ENCODE measurements around the gene PEA15. TPM values are rescaled to one million over a fixed set of nuclear protein-coding genes. Genes with fewer than 3 reads are reported as not detected.

The PEA15 gene
- total RNA-seq, 1 experiment from 2014 or later, result 183 TPM

GRCh38 chr1:160162931-160163330 lies 42.3 kb upstream of the PEA15 start:
- no peak for DNase-seq (ENCODE audit: unreplicated experiment)
- Mint-ChIP-seq H3K4me1 (ENCODE audit: insufficient read depth, unreplicated experiment) (no peaks in the 10 kb centered on the region), H3K4me3 (ENCODE audit: unreplicated experiment) (no peak overlapping the region), H3K27me3 (ENCODE audit: insufficient read depth, unreplicated experiment) (peaks cover 32% of the 10 kb centered on the region), H3K27ac (ENCODE audit: low read depth, unreplicated experiment) (no peak overlapping the region), H3K9me3 (ENCODE audit: unreplicated experiment) (no peaks in the 10 kb centered on the region), H3K36me3 (ENCODE audit: insufficient read depth, unreplicated experiment) (no peaks in the 10 kb centered on the region)
- TF ChIP-seq CTCF (IDR thresholded peaks at IDR 0.05; ENCODE audit: unreplicated experiment), result no peak
- ChIA-PET CTCF (interaction anchor here (0.6 to 1.6 kb wide), 11 partner anchors 9 to 261 kb away, joined by 3 to 10 read pairs (median 3); no protein-coding TSS in a partner anchor), POLR2A (interaction anchor here (0.8 to 1.4 kb wide), 2 partner anchors 24 to 63 kb away, joined by 3 read pairs; no protein-coding TSS in a partner anchor)
- intact Hi-C loops (cut with micrococcal nuclease), result loop anchor here (1.0 kb wide), 1 partner anchor 62 kb away; no protein-coding TSS in a partner anchor
- no TSS peak for BruUV-seq (replicated peaks)

GRCh38 chr1:160163615-160164014 lies 41.6 kb upstream of the PEA15 start:
- Mint-ChIP-seq H3K27ac (ENCODE audit: low read depth, unreplicated experiment) (no peak overlapping the region), H3K27me3 (ENCODE audit: insufficient read depth, unreplicated experiment) (peaks cover 32% of the 10 kb centered on the region), H3K4me3 (ENCODE audit: unreplicated experiment) (no peak overlapping the region), H3K36me3 (ENCODE audit: insufficient read depth, unreplicated experiment) (no peaks in the 10 kb centered on the region), H3K4me1 (ENCODE audit: insufficient read depth, unreplicated experiment) (no peaks in the 10 kb centered on the region), H3K9me3 (ENCODE audit: unreplicated experiment) (no peaks in the 10 kb centered on the region)
- ChIA-PET CTCF (interaction anchor here (0.7 to 1.1 kb wide), 8 partner anchors 27 to 233 kb away, joined by 3 to 10 read pairs (median 4); partner anchors contain the start of gene PEA15), POLR2A (no interaction called here)
- TF ChIP-seq CTCF (IDR thresholded peaks at IDR 0.05; ENCODE audit: unreplicated experiment), result peak; percentile 33
- BruUV-seq (replicated peaks), result no TSS peak
- peak; percentile 25 for DNase-seq (ENCODE audit: unreplicated experiment)
- intact Hi-C loops (cut with micrococcal nuclease), result loop anchor here (1.0 kb wide), 1 partner anchor 62 kb away; no protein-coding TSS in a partner anchor

GRCh38 chr1:160164121-160164520 lies 41.1 kb upstream of the PEA15 start:
- Mint-ChIP-seq H3K36me3 (ENCODE audit: insufficient read depth, unreplicated experiment) (no peaks in the 10 kb centered on the region), H3K27ac (ENCODE audit: low read depth, unreplicated experiment) (no peak overlapping the region), H3K27me3 (ENCODE audit: insufficient read depth, unreplicated experiment) (peaks cover 32% of the 10 kb centered on the region), H3K4me3 (ENCODE audit: unreplicated experiment) (no peak overlapping the region), H3K9me3 (ENCODE audit: unreplicated experiment) (no peaks in the 10 kb centered on the region), H3K4me1 (ENCODE audit: insufficient read depth, unreplicated experiment) (no peaks in the 10 kb centered on the region)
- no peak for DNase-seq (ENCODE audit: unreplicated experiment)
- no peak for TF ChIP-seq CTCF (IDR thresholded peaks at IDR 0.05; ENCODE audit: unreplicated experiment)
- intact Hi-C loops (cut with micrococcal nuclease), result no loop called here
- POLR2A ChIA-PET, result interaction anchor here (1.0 kb wide), 1 partner anchor 98 kb away, joined by 3 read pairs; the partner anchor contains the start of gene DCAF8
- no TSS peak for BruUV-seq (replicated peaks)
- CTCF ChIA-PET, result interaction anchor here (0.7 to 1.1 kb wide), 8 partner anchors 10 to 233 kb away, joined by 3 to 10 read pairs (median 3); partner anchors contain the start of gene PEA15

GRCh38 chr1:160166166-160166868 lies 38.9 kb upstream of the PEA15 start:
- Mint-ChIP-seq H3K4me3 (ENCODE audit: unreplicated experiment) (no peak overlapping the region), H3K27ac (ENCODE audit: low read depth, unreplicated experiment) (no peak overlapping the region), H3K36me3 (ENCODE audit: insufficient read depth, unreplicated experiment) (no peaks in the 10 kb centered on the region), H3K9me3 (ENCODE audit: unreplicated experiment) (no peaks in the 10 kb centered on the region), H3K4me1 (ENCODE audit: insufficient read depth, unreplicated experiment) (peaks cover 4% of the 10 kb centered on the region), H3K27me3 (ENCODE audit: insufficient read depth, unreplicated experiment) (peaks cover 32% of the 10 kb centered on the region)
- ChIA-PET CTCF (interaction anchor here (0.9 to 1.4 kb wide), 7 partner anchors 10 to 89 kb away, joined by 3 to 6 read pairs (median 3); no protein-coding TSS in a partner anchor), POLR2A (no interaction called here)
- no peak for TF ChIP-seq CTCF (IDR thresholded peaks at IDR 0.05; ENCODE audit: unreplicated experiment)
- BruUV-seq (replicated peaks), result no TSS peak
- intact Hi-C loops (cut with micrococcal nuclease), result no loop called here
- no peak for DNase-seq (ENCODE audit: unreplicated experiment)

Data from MCF 10A (cell line).